HCT116 (cell line): Measurements from ENCODE around the gene SDK2. TPM values are rescaled to one million over a fixed set of nuclear protein-coding genes. Genes with fewer than 3 reads are reported as not detected.

Experiments used
- ATAC-seq: fragments of 200-7000 bp; cut with Tn5 transposase; 2 replicates; pipeline ENCODE4 v1.9.1; 2020; ENCODE audit warnings: mild to moderate bottlenecking, moderate library complexity
- BruUV-seq: library from RNA; stranded (reverse); fragments of 400-500 nt; replicated peaks from 2 replicates; lab custom pipeline; 2021; lab: Mats Ljungman, UMichigan
- CTCF ChIA-PET: fragments of 300-600 bp; sonication (Branson Sonifier 250); formaldehyde crosslinking; loops from one replicate; lab custom pipeline; 2021; ENCODE audit warnings: antibody characterized with exemption; lab: Charles Lee
- POLR2A ChIA-PET: fragments of 300-600, 350-600 bp; sonication (Branson Sonifier 250); formaldehyde crosslinking; loops from one replicate; lab custom pipeline; 2021; ENCODE audit warnings: antibody characterized with exemption; lab: Charles Lee
- RAD21 ChIA-PET, 2 experiments: fragments of 300-600 bp; sonication (Branson Sonifier 250); formaldehyde crosslinking; loops; one replicate each; lab custom pipeline; 2023; ENCODE audit warnings: low total read pairs in 2 of 2; ENCODE audit not compliant: uncharacterized antibody in 2 of 2, unreplicated experiment in 2 of 2, low non-redundant PET in 1 of 2; lab: Charles Lee
- DNase-seq: peaks from one replicate; pipeline ENCODE4 v3.0.0-alpha.2; 2010; ENCODE audit warnings: low read depth, low spot score
- H2AFZ ChIP-seq: fragments of 200-600 bp; shearing (Covaris generic), sonication (generic); 2 replicates; pipeline ENCODE4 v1.6.1; 2017; ENCODE audit warnings: low read depth, mixed run types, mixed read lengths, antibody characterized with exemption, low read length; ENCODE audit not compliant: poor library complexity, severe bottlenecking
- H3K27ac ChIP-seq: 2 replicates; pipeline ENCODE4 v1.5.1; 2012; ENCODE audit warnings: low read depth, low read length
- H3K27me3 ChIP-seq: fragments of 200-600 bp; sonication (generic); 2 replicates; pipeline ENCODE4 v1.6.1; 2016; ENCODE audit warnings: mixed run types, low read length, mixed read lengths; ENCODE audit not compliant: insufficient read depth
- H3K36me3 ChIP-seq, 2 experiments: fragments of 200-500 bp in 1 of 2; fragments of 200-600 bp in 1 of 2; sonication (Bioruptor generic) in 1 of 2; sonication (generic) in 1 of 2; 2 replicates each; pipeline versions ENCODE4 v1.5.1 to v1.6.1; 2014 to 2016; ENCODE audit warnings: low read length in 2 of 2, inconsistent platforms in 1 of 2, mixed read lengths in 1 of 2, mixed run types in 1 of 2; ENCODE audit not compliant: insufficient read depth in 2 of 2, control insufficient read depth in 1 of 2
- H3K4me1 ChIP-seq, 2 experiments: fragments of 200-600 bp in 1 of 2; sonication (generic) in 1 of 2; 2 replicates each; pipeline versions ENCODE4 v1.5.1 to v1.6.1; 2012 to 2017; ENCODE audit warnings: low read length in 2 of 2, inconsistent platforms in 1 of 2, mild to moderate bottlenecking in 1 of 2, mixed read lengths in 1 of 2, mixed run types in 1 of 2, moderate library complexity in 1 of 2; ENCODE audit not compliant: insufficient read depth in 2 of 2, control insufficient read depth in 1 of 2
- H3K4me2 ChIP-seq: fragments of 200-600 bp; sonication (generic); 2 replicates; pipeline ENCODE4 v1.6.1; 2017; ENCODE audit warnings: mixed run types, low read length, mixed read lengths
- H3K4me3 ChIP-seq, 2 experiments: fragments of 200-600 bp in 1 of 2; sonication (generic) in 1 of 2; replicated peaks in 1 of 2; 2 replicates each; pipeline ENCODE4 v1.5.1; 2011 to 2016; ENCODE audit warnings: low read length in 2 of 2, control low read depth in 1 of 2, low read depth in 1 of 2, mild to moderate bottlenecking in 1 of 2, mixed read lengths in 1 of 2, mixed run types in 1 of 2
- H3K79me2 ChIP-seq: fragments of 200-600 bp; sonication (generic); 2 replicates; pipeline ENCODE4 v1.6.1; 2017; ENCODE audit warnings: mild to moderate bottlenecking, mixed run types, low read length, moderate library complexity, mixed read lengths; ENCODE audit not compliant: insufficient read depth
- H3K9ac ChIP-seq: fragments of 200-600 bp; sonication (generic); 2 replicates; pipeline ENCODE4 v1.6.1; 2016; ENCODE audit warnings: low read length, mixed read lengths
- H3K9me2 ChIP-seq: fragments of 200-600 bp; sonication (generic), shearing (Covaris generic); 2 replicates; pipeline ENCODE4 v1.6.1; 2017; ENCODE audit warnings: mixed run types, mild to moderate bottlenecking, moderate library complexity; ENCODE audit not compliant: insufficient read depth
- H3K9me3 ChIP-seq, 2 experiments: fragments of 200-500 bp in 1 of 2; fragments of 200-600 bp in 1 of 2; sonication (Bioruptor generic) in 1 of 2; sonication (generic) in 1 of 2; 2 replicates each; pipeline ENCODE4 v1.6.1; 2014 to 2017; ENCODE audit warnings: low read length in 2 of 2, mixed read lengths in 2 of 2, inconsistent platforms in 1 of 2, low read depth in 1 of 2, mild to moderate bottlenecking in 1 of 2, mixed run types in 1 of 2, moderate library complexity in 1 of 2; ENCODE audit not compliant: control insufficient read depth in 1 of 2, insufficient read depth in 1 of 2
- H4K20me1 ChIP-seq: fragments of 200-600 bp; sonication (generic), shearing (Covaris generic); 2 replicates; pipeline ENCODE4 v1.6.1; 2017; ENCODE audit warnings: mixed run types, mild to moderate bottlenecking, moderate library complexity; ENCODE audit not compliant: insufficient read depth
- CBX3 ChIP-seq: IDR thresholded peaks from 2 replicates; pipeline ENCODE4 v1.6.1; 2012; ENCODE audit warnings: low read depth
- CEBPB ChIP-seq: IDR thresholded peaks from 2 replicates; pipeline ENCODE4 v1.6.1; 2012; ENCODE audit warnings: low read depth
- CTCF ChIP-seq, 3 experiments: fragments of 200-600 bp in 1 of 3; sonication (generic) in 1 of 3; IDR thresholded peaks in 2 of 3; conservative IDR thresholded peaks in 1 of 3; 2 replicates each; pipeline ENCODE4 v1.5.1; 2012 to 2017; ENCODE audit warnings: low read depth in 2 of 3, low read length in 2 of 3, antibody characterized with exemption in 1 of 3, borderline replicate concordance in 1 of 3, control low read depth in 1 of 3, mild to moderate bottlenecking in 1 of 3, mixed read lengths in 1 of 3, mixed run types in 1 of 3, moderate library complexity in 1 of 3; ENCODE audit not compliant: insufficient read depth in 1 of 3
- ELF1 ChIP-seq: IDR thresholded peaks from 2 replicates; pipeline ENCODE4 v1.6.1; 2012; ENCODE audit warnings: low read depth, borderline replicate concordance
- EZH2 ChIP-seq: fragments of 200-600 bp; sonication (generic); IDR thresholded peaks from 2 replicates; pipeline ENCODE4 v1.6.1; 2017; ENCODE audit warnings: antibody characterized with exemption, mixed run types
- EZH2phosphoT487 ChIP-seq: fragments of 200-600 bp; IDR thresholded peaks from 2 replicates; pipeline ENCODE4 v1.6.1; 2018; ENCODE audit warnings: antibody characterized with exemption, borderline replicate concordance
- FOSL1 ChIP-seq: IDR thresholded peaks from 2 replicates; pipeline ENCODE4 v1.6.1; 2012; ENCODE audit warnings: low read depth
- JUND ChIP-seq: IDR thresholded peaks from 2 replicates; pipeline ENCODE4 v1.6.1; 2012
- MAX ChIP-seq: IDR thresholded peaks from 2 replicates; pipeline ENCODE4 v1.6.1; 2012
- RAD21 ChIP-seq: IDR thresholded peaks from 2 replicates; pipeline ENCODE4 v1.6.1; 2012; ENCODE audit warnings: low read depth, mild to moderate bottlenecking
- SIN3A ChIP-seq: IDR thresholded peaks from 2 replicates; pipeline ENCODE4 v1.6.1; 2012; ENCODE audit warnings: low read depth
- SP1 ChIP-seq: IDR thresholded peaks from 2 replicates; pipeline ENCODE4 v1.6.1; 2012; ENCODE audit warnings: low read depth
- SRF ChIP-seq: IDR thresholded peaks from 2 replicates; pipeline ENCODE4 v1.6.1; 2012; ENCODE audit warnings: low read depth
- TCF7L2 ChIP-seq: IDR thresholded peaks from 2 replicates; pipeline ENCODE4 v1.7.0; 2011; ENCODE audit warnings: borderline replicate concordance, inconsistent platforms; ENCODE audit not compliant: insufficient read depth, insufficient read length; ENCODE audit errors: extremely low read depth
- YY1 ChIP-seq: IDR thresholded peaks from 2 replicates; pipeline ENCODE4 v1.6.1; 2011; ENCODE audit warnings: low read length, low read depth, moderate library complexity, mild to moderate bottlenecking; ENCODE audit not compliant: insufficient replicate concordance; ENCODE audit errors: extremely low read depth
- ZBTB33 ChIP-seq: IDR thresholded peaks from 2 replicates; pipeline ENCODE4 v1.6.1; 2011; ENCODE audit warnings: mild to moderate bottlenecking, low read length, moderate library complexity; ENCODE audit not compliant: insufficient replicate concordance; ENCODE audit errors: extremely low read depth
- ZNF274 ChIP-seq: fragments of 200-500 bp; sonication (Bioruptor generic); IDR thresholded peaks from 2 replicates; pipeline ENCODE4 v1.6.1; 2014; ENCODE audit warnings: mild to moderate bottlenecking, low read depth, low read length, inconsistent platforms
- intact Hi-C: fragments of 100-400 bp; cut with micrococcal nuclease; formaldehyde crosslinking; loops from 2 replicates; pipeline ENCODE4 v1.10.0; 2022
- total RNA-seq: library from RNA; stranded (reverse); gene quantifications from one replicate; pipeline ENCODE4 v1.2.1, GENCODE V29; 2021; ENCODE audit not compliant: unreplicated experiment
- TF ChIP-seq, protein P1 (sequence below): IDR thresholded peaks from 2 replicates; pipeline ENCODE4 v1.6.1; 2012

Gene SDK2
- total RNA-seq, 1 experiment from 2014 or later, result 0.10 TPM

DNA sequence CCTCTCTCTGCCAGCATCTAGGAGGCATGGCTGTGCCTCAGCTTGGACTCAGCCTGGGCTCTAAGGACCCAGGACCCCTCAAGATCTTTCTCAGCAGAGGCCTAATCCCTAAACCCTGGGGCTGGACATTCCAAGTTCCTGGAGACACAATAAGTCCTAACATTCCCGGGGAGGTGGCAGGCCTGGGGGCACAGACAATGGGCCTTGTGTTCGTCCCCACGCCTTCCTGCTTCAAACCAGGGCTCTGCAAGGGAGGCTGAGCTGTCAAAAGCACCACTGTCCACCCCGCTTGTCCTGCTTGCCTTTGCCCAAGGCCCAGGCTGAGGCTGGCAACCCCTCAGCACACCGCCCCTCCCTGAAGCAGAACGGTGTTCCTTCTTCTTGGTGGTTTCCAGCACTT, 13.7 kb downstream of the SDK2 start:
- CTCF ChIA-PET, result no interaction called here

More for the DNA sequence above, 13.7 kb downstream of the SDK2 start:
- Histone ChIP-seq H2AFZ (no peak overlapping the region), H3K9ac (no peak overlapping the region), H3K4me3 (no peak overlapping the region), H3K36me3 (no peaks in the 10 kb centered on the region), H3K4me1 (no peaks in the 10 kb centered on the region), H3K27ac (no peak overlapping the region), H3K4me2 (no peak overlapping the region), H3K27me3 (no peaks in the 10 kb centered on the region), H4K20me1 (no peaks in the 10 kb centered on the region), H3K79me2 (no peaks in the 10 kb centered on the region), H3K9me2 (no peaks in the 10 kb centered on the region), H3K9me3 (no peaks in the 10 kb centered on the region)
- TF ChIP-seq, protein P1, sequence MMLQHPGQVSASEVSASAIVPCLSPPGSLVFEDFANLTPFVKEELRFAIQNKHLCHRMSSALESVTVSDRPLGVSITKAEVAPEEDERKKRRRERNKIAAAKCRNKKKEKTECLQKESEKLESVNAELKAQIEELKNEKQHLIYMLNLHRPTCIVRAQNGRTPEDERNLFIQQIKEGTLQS, result no peak
- TF ChIP-seq MAX (no peak), TCF7L2 (no peak), ZNF274 (no peak), EZH2phosphoT487 (no peak), YY1 (no peak), CEBPB (no peak), SRF (no peak), CBX3 (no peak), EZH2 (no peak), JUND (no peak), FOSL1 (no peak), SIN3A (no peak), SP1 (no peak), ZBTB33 (no peak), ELF1 (no peak), CTCF (IDR thresholded peaks at IDR 0.05 in 2 of 3, conservative IDR thresholded peaks at IDR 0.05 in 1 of 3; ENCODE audit: borderline replicate concordance in 1 of 3, insufficient read depth in 1 of 3, low read depth in 2 of 3, low read length in 2 of 3) (no peak), RAD21 (no peak)
- no peak for DNase-seq
- intact Hi-C loops, result no loop called here
- ChIA-PET RAD21 (no interaction called here), POLR2A (no interaction called here)
- no TSS peak for BruUV-seq
- no peak for ATAC-seq
